Left ventricle myocardium inferior (tissue), 1 donor: ENCODE results near the gene LGI4. TPM values are rescaled to one million over a fixed set of nuclear protein-coding genes. Genes with fewer than 3 reads are reported as not detected.

Experiments
- DNase-seq: peaks from one replicate; pipeline ENCODE4 v3.0.0-alpha.2; 2020
- H3K27ac ChIP-seq: fragments of 200-600 bp; replicated peaks from 2 replicates; pipeline ENCODE4 v1.8.0; 2021
- H3K27me3 ChIP-seq: fragments of 200-600 bp; 2 replicates; pipeline ENCODE4 v1.8.0; 2021; ENCODE audit warnings: low read depth
- H3K36me3 ChIP-seq: fragments of 200-600 bp; 2 replicates; pipeline ENCODE4 v1.8.0; 2021
- H3K4me1 ChIP-seq: fragments of 200-600 bp; 2 replicates; pipeline ENCODE4 v1.8.0; 2021
- H3K4me3 ChIP-seq: fragments of 200-600 bp; 2 replicates; pipeline ENCODE4 v1.8.0; 2021; ENCODE audit warnings: mild to moderate bottlenecking, moderate library complexity
- H3K9me3 ChIP-seq: fragments of 200-600 bp; replicated peaks from 2 replicates; pipeline ENCODE4 v1.8.0; 2021
- CTCF ChIP-seq: fragments of 200-600 bp; IDR thresholded peaks from 2 replicates; pipeline ENCODE4 v1.8.0; 2021; ENCODE audit warnings: antibody characterized with exemption, mild to moderate bottlenecking, borderline replicate concordance
- intact Hi-C: fragments of 100-400 bp; cut with micrococcal nuclease; formaldehyde crosslinking; loops from one replicate; pipeline ENCODE4 v1.11.0; 2022
- total RNA-seq: library from RNA; stranded (reverse); fragmentation: NEBNext Ultra II Directional; extraction: Animal tissue kit (Norgen Biotek cat#: 25700); gene quantifications from one replicate; pipeline ENCODE4 v1.2.1, GENCODE V29; 2021
- donor health status: DM: no; HTN: yes; CAD: no; lungs with severe emphysema.

LGI4 gene
- total RNA-seq, 1 donor from 2014 or later: 8.4 TPM

DNA sequence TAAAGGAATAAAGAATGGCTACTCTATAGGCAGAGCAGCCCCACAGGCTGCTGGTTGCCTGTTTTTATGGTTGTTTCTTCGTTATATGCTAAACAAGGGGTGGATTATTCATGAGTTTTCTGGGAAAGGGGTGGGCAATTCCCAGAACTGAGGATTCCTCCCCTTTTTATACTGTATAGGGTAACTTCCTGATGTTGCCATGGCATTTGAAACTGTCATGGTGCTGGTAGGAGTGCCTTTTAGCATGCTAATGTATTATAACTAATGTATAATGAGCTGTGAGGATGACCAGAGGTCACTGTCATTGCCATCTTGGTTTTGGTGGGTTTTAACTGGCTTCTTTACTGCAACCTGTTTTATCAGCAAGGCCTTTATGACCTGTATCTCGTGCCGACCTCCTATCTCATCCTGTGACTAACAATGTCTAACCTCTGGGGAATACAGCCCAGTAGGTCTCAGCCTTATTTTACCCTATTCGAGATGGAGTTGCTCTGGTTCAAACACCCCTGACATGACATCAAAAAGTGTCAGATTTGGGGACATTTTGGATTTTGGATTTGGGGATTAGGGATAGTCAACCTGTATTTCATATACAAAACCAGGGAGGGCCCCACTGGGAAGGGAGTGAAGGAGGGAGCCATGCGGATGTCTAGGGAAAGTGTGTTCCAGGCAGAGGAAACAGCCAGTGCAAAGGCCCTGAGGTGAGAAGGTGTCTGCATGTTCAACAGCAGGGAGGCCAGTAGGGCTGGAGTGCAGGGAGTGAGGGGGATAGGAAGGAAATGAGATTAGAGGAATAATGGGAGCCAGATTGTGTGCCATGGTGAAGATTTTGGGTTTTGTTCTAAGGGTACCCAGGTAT is 30.6 kb upstream of the LGI4 start:
- no peaks in the 10 kb centered on the region for H3K27me3 ChIP-seq
- no peaks in the 10 kb centered on the region for H3K4me1 ChIP-seq
- TF ChIP-seq CTCF: no peak
- intact Hi-C loops: no loop called here
- no peak for DNase-seq
- H3K36me3 ChIP-seq: peaks cover 68% of the 10 kb centered on the region
- H3K27ac ChIP-seq: no peak overlapping the region
- peaks cover 48% of the 10 kb centered on the region for H3K9me3 ChIP-seq
- H3K4me3 ChIP-seq: no peak overlapping the region

DNA sequence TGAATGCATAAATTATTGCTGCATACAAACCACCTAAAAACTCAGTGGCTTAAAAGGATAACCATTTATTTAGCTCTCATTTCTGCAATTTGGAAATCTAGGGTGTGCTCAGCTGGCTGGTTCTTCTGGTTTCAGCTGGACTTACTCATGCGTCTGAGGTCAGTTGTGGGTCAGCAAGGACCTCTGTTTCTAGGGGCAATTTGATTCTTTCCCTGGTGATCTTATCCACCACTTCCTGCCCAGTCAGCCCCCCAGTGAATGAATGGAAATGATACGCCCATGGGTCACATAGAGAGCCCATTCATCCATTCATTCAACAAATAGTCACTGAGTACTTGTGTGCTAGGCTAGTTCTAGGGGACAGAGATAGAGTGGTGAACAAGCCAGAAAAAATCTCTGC is 29.6 kb upstream of the LGI4 start:
- no peak overlapping the region for H3K27ac ChIP-seq
- H3K36me3 ChIP-seq: peaks cover 74% of the 10 kb centered on the region
- intact Hi-C loops: no loop called here
- no peaks in the 10 kb centered on the region for H3K27me3 ChIP-seq
- no peak for TF ChIP-seq CTCF
- H3K9me3 ChIP-seq: peaks cover 48% of the 10 kb centered on the region
- H3K4me1 ChIP-seq: no peaks in the 10 kb centered on the region
- H3K4me3 ChIP-seq: no peak overlapping the region
- no peak for DNase-seq

DNA sequence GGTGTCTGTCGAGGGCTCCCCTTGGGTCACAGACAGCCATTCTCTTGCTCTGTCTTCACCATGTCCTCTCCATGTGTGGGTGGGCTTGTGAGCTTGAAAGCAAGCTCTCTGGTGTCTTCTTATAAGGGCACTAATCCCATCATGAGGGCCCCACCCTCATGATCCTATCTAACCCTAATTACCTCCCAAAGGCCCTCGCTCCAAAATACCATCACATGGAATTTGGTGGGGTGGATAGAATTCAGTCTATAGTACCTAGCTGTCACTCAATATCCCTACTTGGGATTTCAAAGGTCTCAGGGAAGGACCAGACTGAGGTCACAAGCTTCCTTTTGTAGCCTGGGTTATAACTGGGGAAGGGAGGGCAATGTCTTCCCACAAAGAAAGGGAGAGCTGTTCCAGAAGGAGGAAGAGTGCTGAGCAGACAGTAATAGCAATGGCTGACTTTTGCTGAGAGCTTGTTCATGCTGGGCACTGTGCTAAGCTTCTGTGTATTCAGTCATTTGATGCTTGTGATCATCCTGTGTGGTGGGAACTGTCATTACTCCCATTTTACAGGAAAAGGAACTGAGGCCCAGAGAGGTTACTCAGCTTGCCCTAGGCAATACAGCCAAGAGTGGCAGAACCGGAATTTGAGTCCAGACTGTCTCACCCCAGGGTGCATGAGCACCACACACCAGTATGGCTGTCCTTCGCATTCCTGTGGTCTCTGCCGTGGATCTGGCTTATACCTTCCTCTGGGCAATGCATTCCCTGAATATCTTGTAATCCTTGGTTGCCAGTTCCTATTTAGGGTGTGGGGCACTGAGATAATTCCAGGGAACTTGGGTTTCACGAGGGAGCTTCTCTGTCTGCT is 27.8 kb upstream of the LGI4 start:
- Histone ChIP-seq H3K27ac (no peak overlapping the region), H3K27me3 (no peaks in the 10 kb centered on the region), H3K9me3 (peaks cover 48% of the 10 kb centered on the region), H3K36me3 (peaks cover 89% of the 10 kb centered on the region), H3K4me1 (no peaks in the 10 kb centered on the region), H3K4me3 (no peak overlapping the region)
- no peak for TF ChIP-seq CTCF
- no peak for DNase-seq
- intact Hi-C loops: no loop called here

DNA sequence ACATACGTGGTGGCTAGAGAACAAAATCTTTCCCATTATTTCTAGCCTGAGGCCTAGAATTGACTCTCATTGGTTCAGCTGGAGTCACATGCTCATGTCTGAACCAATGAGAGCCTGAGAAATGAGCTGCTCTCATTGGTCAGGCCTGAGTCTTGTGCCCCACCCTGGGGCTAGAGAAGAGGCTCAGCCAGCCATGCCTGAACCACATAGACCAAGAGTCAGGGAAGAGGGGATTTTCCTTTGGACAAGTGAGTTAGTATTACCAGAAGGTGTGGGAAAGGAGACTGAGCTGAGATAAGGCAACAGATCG is 26.5 kb upstream of the LGI4 start:
- TF ChIP-seq CTCF: no peak
- Histone ChIP-seq H3K9me3 (peaks cover 43% of the 10 kb centered on the region), H3K4me3 (no peak overlapping the region), H3K27ac (no peak overlapping the region), H3K27me3 (peaks cover 6% of the 10 kb centered on the region), H3K4me1 (no peaks in the 10 kb centered on the region), H3K36me3 (peaks cover 81% of the 10 kb centered on the region)
- intact Hi-C loops: no loop called here
- no peak for DNase-seq

DNA sequence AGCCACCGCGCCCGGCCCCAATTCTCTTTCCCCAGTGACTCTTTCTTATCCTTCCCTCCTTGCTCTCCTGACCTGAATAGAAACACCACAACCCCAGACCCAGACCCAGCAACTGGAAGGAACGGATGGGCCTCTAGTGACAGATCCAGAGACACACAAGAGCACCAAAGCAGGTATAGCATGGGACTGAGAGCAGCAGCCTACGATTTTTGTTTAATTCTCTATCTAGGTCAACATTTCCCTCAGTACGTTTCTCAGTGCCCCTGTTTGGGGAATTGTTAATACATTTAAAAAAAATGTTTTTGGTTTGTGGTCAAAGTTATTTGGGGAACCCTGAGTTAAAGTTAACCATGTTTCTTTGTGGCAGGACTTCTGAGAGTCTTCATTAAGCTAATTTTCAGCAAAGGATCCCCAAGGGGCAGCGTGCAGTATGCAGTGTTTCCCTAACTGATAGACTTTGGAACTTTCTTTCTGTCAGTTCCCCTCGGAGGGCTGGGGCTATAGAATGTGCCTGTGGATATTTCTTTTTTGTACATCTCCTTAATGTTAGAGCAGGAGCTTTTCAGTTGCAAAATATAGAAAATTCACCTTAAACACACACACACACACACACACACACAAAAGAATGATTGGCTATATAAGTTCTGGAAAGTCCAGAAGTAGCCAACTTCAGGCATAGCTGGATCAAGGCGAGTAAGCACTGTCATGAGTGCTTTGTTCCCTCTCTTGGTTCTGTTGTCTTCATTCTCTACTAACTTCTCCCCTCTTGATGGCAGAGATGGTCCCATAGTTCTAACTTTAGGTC is 26.0 kb upstream of the LGI4 start:
- intact Hi-C loops: no loop called here

More for the DNA sequence above, 26.0 kb upstream of the LGI4 start:
- H3K36me3 ChIP-seq: peaks cover 76% of the 10 kb centered on the region
- no peak for DNase-seq
- peaks cover 37% of the 10 kb centered on the region for H3K9me3 ChIP-seq
- peaks cover 11% of the 10 kb centered on the region for H3K27me3 ChIP-seq
- no peak overlapping the region for H3K4me3 ChIP-seq
- H3K27ac ChIP-seq: no peak overlapping the region
- peaks cover under 1% of the 10 kb centered on the region for H3K4me1 ChIP-seq
- no peak for TF ChIP-seq CTCF
